ENCODE results near the gene IFNGR1.
"Not testable (repeated sequence)": the region's sequence is repeated elsewhere in the genome, so short reads cannot be mapped to it uniquely, and the experiment has no call there.

Gene IFNGR1

GRCh38 chr6:137235686-137236085 lies 16.5 kb upstream of the IFNGR1 start:
- DNase-seq = no peak

GRCh38 chr6:137233911-137234863 lies 15.0 kb upstream of the IFNGR1 start:
- DNase-seq = no peak

- no peak for DNase-seq
Measured at GRCh38 chr6:137231895-137232294, 12.7 kb upstream of the IFNGR1 start.

GRCh38 chr6:137230956-137231555 lies 11.9 kb upstream of the IFNGR1 start:
- DNase-seq = no peak

- DNase-seq = no peak
Measured at GRCh38 chr6:137230547-137230946, 11.4 kb upstream of the IFNGR1 start.

GRCh38 chr6:137229075-137229759 lies 10.0 kb upstream of the IFNGR1 start:
- no peak for DNase-seq

GRCh38 chr6:137227871-137228302 lies 8.7 kb upstream of the IFNGR1 start:
- DNase-seq = no peak

GRCh38 chr6:137226697-137227096 lies 7.5 kb upstream of the IFNGR1 start:
- no peak for DNase-seq

- no peak for DNase-seq
Measured at GRCh38 chr6:137224799-137225198, 5.6 kb upstream of the IFNGR1 start.

- DNase-seq = no peak
Measured at GRCh38 chr6:137223370-137224131, 4.4 kb upstream of the IFNGR1 start.

GRCh38 chr6:137222381-137222780 lies 3.2 kb upstream of the IFNGR1 start:
- no peak for DNase-seq

- DNase-seq = no peak
Measured at GRCh38 chr6:137219664-137220252, 573 bp upstream of the IFNGR1 start.

- no peak for DNase-seq
Measured at GRCh38 chr6:137218473-137218916, 690 bp downstream of the IFNGR1 start.

- no peak for DNase-seq
Measured at GRCh38 chr6:137217801-137218472, 1.2 kb downstream of the IFNGR1 start.

GRCh38 chr6:137216875-137217553 lies 2.2 kb downstream of the IFNGR1 start:
- no peak for DNase-seq

GRCh38 chr6:137216106-137216505 lies 3.1 kb downstream of the IFNGR1 start:
- DNase-seq = no peak

- not testable (repeated sequence) for DNase-seq
Measured at GRCh38 chr6:137215630-137216029, 3.6 kb downstream of the IFNGR1 start.

- no peak for DNase-seq
Measured at GRCh38 chr6:137214931-137215330, 4.3 kb downstream of the IFNGR1 start.

GRCh38 chr6:137213813-137214212 lies 5.4 kb downstream of the IFNGR1 start:
- DNase-seq = no peak

GRCh38 chr6:137213331-137213740 lies 5.8 kb downstream of the IFNGR1 start:
- no peak for DNase-seq

- DNase-seq = no peak
Measured at GRCh38 chr6:137211910-137212309, 7.3 kb downstream of the IFNGR1 start.

Measured in cortex of kidney (tissue), 1 donor.